GM23338 (cell line): ENCODE results near the gene SMIM13. TPM values are rescaled to one million over a fixed set of nuclear protein-coding genes. Genes with fewer than 3 reads are reported as not detected.

Source experiments
- ATAC-seq: fragments of 200-7000 bp; cut with Tn5 transposase; 3 replicates; pipeline ENCODE4 v1.9.1; 2020
- DNase-seq: peaks from one replicate; pipeline ENCODE4 v3.0.0-alpha.2; 2015; ENCODE audit warnings: low spot score
- H2AFZ ChIP-seq: fragments of 200-600 bp; sonication (generic); 2 replicates; pipeline ENCODE4 v1.8.0; 2016; ENCODE audit warnings: antibody characterized with exemption, mild to moderate bottlenecking, moderate library complexity
- H3F3A ChIP-seq: fragments of 200-600 bp; sonication (generic); replicated peaks from 2 replicates; pipeline ENCODE4 v1.8.0; 2017; ENCODE audit warnings: antibody characterized with exemption, mixed run types, low read depth
- H3K27ac ChIP-seq: fragments of 200-600 bp; sonication (generic); 2 replicates; pipeline ENCODE4 v1.6.1; 2016; ENCODE audit warnings: low read depth
- H3K27me3 ChIP-seq: fragments of 200-600 bp; sonication (generic); 2 replicates; pipeline ENCODE4 v1.8.0; 2016; ENCODE audit warnings: mild to moderate bottlenecking, mixed run types, moderate library complexity; ENCODE audit not compliant: insufficient read depth
- H3K36me3 ChIP-seq: fragments of 200-600 bp; sonication (generic); 2 replicates; pipeline ENCODE4 v1.8.0; 2016; ENCODE audit warnings: mild to moderate bottlenecking; ENCODE audit not compliant: insufficient read depth
- H3K4me1 ChIP-seq: fragments of 200-600 bp; sonication (generic); 2 replicates; pipeline ENCODE4 v1.8.0; 2016; ENCODE audit warnings: mild to moderate bottlenecking, moderate library complexity; ENCODE audit not compliant: insufficient read depth
- H3K4me2 ChIP-seq: fragments of 200-600 bp; sonication (generic); 2 replicates; pipeline ENCODE4 v1.7.1; 2017; ENCODE audit warnings: mixed run types
- H3K4me3 ChIP-seq: fragments of 200-600 bp; sonication (generic); 2 replicates; pipeline ENCODE4 v1.6.1; 2016; ENCODE audit warnings: mixed run types
- H3K79me2 ChIP-seq: fragments of 200-600 bp; sonication (generic); replicated peaks from 2 replicates; pipeline ENCODE4 v1.8.0; 2017; ENCODE audit warnings: mild to moderate bottlenecking; ENCODE audit not compliant: insufficient read depth
- H3K9me2 ChIP-seq: fragments of 200-600 bp; sonication (generic); 2 replicates; pipeline ENCODE4 v1.8.0; 2017; ENCODE audit not compliant: insufficient read depth
- H4K20me1 ChIP-seq: fragments of 200-600 bp; sonication (generic); replicated peaks from 2 replicates; pipeline ENCODE4 v1.8.0; 2017; ENCODE audit warnings: mild to moderate bottlenecking; ENCODE audit not compliant: insufficient read depth
- H3K27ac Mint-ChIP-seq: 2 replicates; pipeline ENCODE4 v1.8.0; 2020; ENCODE audit warnings: inconsistent platforms, mild to moderate bottlenecking, moderate library complexity, mixed read lengths
- H3K27me3 Mint-ChIP-seq: 3 replicates; pipeline ENCODE4 v1.8.0; 2022; ENCODE audit warnings: low read depth, mild to moderate bottlenecking, moderate library complexity, mixed read lengths, inconsistent platforms; ENCODE audit not compliant: insufficient read depth, poor library complexity
- H3K36me3 Mint-ChIP-seq: 3 replicates; pipeline ENCODE4 v1.8.0; 2021; ENCODE audit warnings: low read depth, mild to moderate bottlenecking, inconsistent platforms, moderate library complexity, mixed read lengths
- H3K4me1 Mint-ChIP-seq: 3 replicates; pipeline ENCODE4 v1.8.0; 2020; ENCODE audit warnings: mild to moderate bottlenecking, inconsistent platforms, mixed read lengths
- H3K4me3 Mint-ChIP-seq: 3 replicates; pipeline ENCODE4 v1.8.0; 2021; ENCODE audit warnings: moderate library complexity, mild to moderate bottlenecking, inconsistent platforms, mixed read lengths
- H3K9me3 Mint-ChIP-seq: 3 replicates; pipeline ENCODE4 v1.8.0; 2020; ENCODE audit warnings: moderate library complexity, mild to moderate bottlenecking, inconsistent platforms, mixed read lengths
- CTCF ChIP-seq, 2 experiments: fragments of 200-600 bp in 1 of 2; sonication (generic) in 1 of 2; conservative IDR thresholded peaks; 2 replicates each; pipeline versions ENCODE4 v1.5.1 to v1.6.1; 2016 to 2017; ENCODE audit warnings: antibody characterized with exemption in 2 of 2, low read depth in 2 of 2, mild to moderate bottlenecking in 2 of 2, moderate library complexity in 1 of 2
- ZNF114 ChIP-seq: fragments of 250-450 bp; sonication (Bioruptor Pico); IDR thresholded peaks from 2 replicates; pipeline ENCODE4 v1.5.0; 2020; ENCODE audit warnings: mild to moderate bottlenecking, moderate library complexity
- ZNF462 ChIP-seq: fragments of 250-450 bp; sonication (Bioruptor Pico); IDR thresholded peaks from 2 replicates; pipeline ENCODE4 v1.5.0; 2020; ENCODE audit warnings: mild to moderate bottlenecking, moderate library complexity
- polyA plus RNA-seq: library from polyadenylated mRNA; unstranded; fragments of >200 nt; fragmentation: Nextera tagmentation; extraction: Ambion mirVana; gene quantifications from 2 replicates; pipeline ENCODE4 v1.2.1, GENCODE V29; 2016
- total RNA-seq: library from RNA; depleted of rRNA; stranded (reverse); fragments of >200 nt; shearing (Covaris generic); gene quantifications from 2 replicates; pipeline ENCODE4 v1.2.3, GENCODE V29; 2014

SMIM13 gene
- total and polyA plus RNA-seq, 2 experiments from 2014 or later = 7.2 to 12.7 TPM

GRCh38 chr6:11129908-11130565 is 36.4 kb downstream of the SMIM13 start (continued):
- TF ChIP-seq ZNF462 (CRISPR knock-in tag) = no peak

- H3K4me3 Mint-ChIP-seq = no peak overlapping the region
- Histone ChIP-seq H3F3A (no peaks in the 10 kb centered on the region), H3K4me3 (no peak overlapping the region), H3K27ac (0 out of 2 replicates have a peak overlapping the region, but pooled peaks have one; percentile 12), H3K4me1 (peaks cover 11% of the 10 kb centered on the region; the same call in 1 of the 2 replicates), H3K27me3 (no peaks in the 10 kb centered on the region), H3K4me2 (no peak overlapping the region), H3K9me2 (peaks cover 5% of the 10 kb centered on the region; the same call in 1 of the 2 replicates), H4K20me1 (peaks cover 19% of the 10 kb centered on the region), H3K79me2 (peaks cover 63% of the 10 kb centered on the region), H3K36me3 (no peaks in the 10 kb centered on the region), H2AFZ (no peak overlapping the region)
- H3K9me3 Mint-ChIP-seq = no peaks in the 10 kb centered on the region
- peak; percentile 52 for ATAC-seq
- no peak for DNase-seq
- peaks cover 2% of the 10 kb centered on the region for H3K27me3 Mint-ChIP-seq
- peaks cover 28% of the 10 kb centered on the region for H3K4me1 Mint-ChIP-seq
- H3K27ac Mint-ChIP-seq = peak overlapping the region; percentile 39; the same call in 1 of the 2 replicates
- peaks cover 25% of the 10 kb centered on the region for H3K36me3 Mint-ChIP-seq
- TF ChIP-seq CTCF (conservative IDR thresholded peaks at IDR 0.05; ENCODE audit: low read depth in 2 of 2) = no peak
- TF ChIP-seq ZNF114 = no peak
- TF ChIP-seq ZNF462 (CRISPR knock-in tag) = no peak
Measured at GRCh38 chr6:11130605-11131004, 37.0 kb downstream of the SMIM13 start.
